ENCODE data around the gene TRIM17. TPM values are rescaled to one million over a fixed set of nuclear protein-coding genes. Genes with fewer than 3 reads are reported as not detected.

The TRIM17 gene
- total RNA-seq, 1 experiment from 2014 or later = not detected

- H3K9me2 ChIP-seq (ENCODE audit: insufficient read depth) = no peaks in the 10 kb centered on the region
- no peak for DNase-seq (ENCODE audit: low read depth, low spot score)
- no TSS peak for BruUV-seq (replicated peaks)
- ChIA-PET POLR2A (interaction anchor here (0.6 kb wide), 1 partner anchor 208 kb away, joined by 4 read pairs; the partner anchor contains the start of gene IBA57), CTCF (no interaction called here), RAD21 (ENCODE audit: low non-redundant PET in 1 of 2, low total read pairs in 2 of 2, uncharacterized antibody in 2 of 2, unreplicated experiment in 2 of 2) (no interaction called here)
- no peaks in the 10 kb centered on the region for H3K79me2 ChIP-seq (ENCODE audit: insufficient read depth, low read length)
- no peak overlapping the region for H3K4me3 ChIP-seq (replicated peaks in 1 of 2; ENCODE audit: low read depth in 1 of 2, low read length in 2 of 2)
- H3K9ac ChIP-seq (ENCODE audit: low read length) = no peak overlapping the region
- no peak overlapping the region for H3K4me2 ChIP-seq (ENCODE audit: low read length)
- H3K4me1 ChIP-seq (ENCODE audit: control insufficient read depth in 1 of 2, insufficient read depth in 2 of 2, low read length in 2 of 2) = peaks cover 0 to 31% of the 10 kb centered on the region in 2 experiments; a peak in 3 of 4 replicates
- no peak for ATAC-seq
- intact Hi-C loops (cut with micrococcal nuclease) = no loop called here
- no peak for TF ChIP-seq POLR2A (IDR thresholded peaks at IDR 0.05; ENCODE audit: borderline replicate concordance, extremely low read depth, insufficient read depth, insufficient read length)
- TF ChIP-seq REST (IDR thresholded peaks at IDR 0.05; ENCODE audit: low read depth) = no peak
- no peak for TF ChIP-seq JUND (IDR thresholded peaks at IDR 0.05)
- no peak for TF ChIP-seq EGR1 (IDR thresholded peaks at IDR 0.05; ENCODE audit: low read depth)
- TF ChIP-seq CEBPB (IDR thresholded peaks at IDR 0.05; ENCODE audit: low read depth) = no peak
- H3K36me3 ChIP-seq (ENCODE audit: control insufficient read depth in 1 of 2, insufficient read depth in 2 of 2, low read length in 2 of 2) = no peaks in the 10 kb centered on the region
- no peaks in the 10 kb centered on the region for H3K9me3 ChIP-seq (ENCODE audit: control insufficient read depth in 1 of 2, insufficient read depth in 1 of 2, low read depth in 1 of 2, low read length in 2 of 2)
- no peaks in the 10 kb centered on the region for H3K27me3 ChIP-seq (ENCODE audit: insufficient read depth, low read length)
- H4K20me1 ChIP-seq (ENCODE audit: insufficient read depth) = no peaks in the 10 kb centered on the region
- H2AFZ ChIP-seq (ENCODE audit: low read depth, low read length, poor library complexity, severe bottlenecking) = no peak overlapping the region
- no peak overlapping the region for H3K27ac ChIP-seq (ENCODE audit: low read depth, low read length)
Measured at GRCh38 chr1:228373004-228373680, 43.5 kb downstream of the TRIM17 start.

Measured in HCT116 (cell line).